MM.1S (cell line): Measurements from ENCODE around the gene CR1L.
"Not testable (repeated sequence)": the region's sequence is repeated elsewhere in the genome, so short reads cannot be mapped to it uniquely, and the experiment has no call there.

Source experiments
- DNase-seq: peaks from one replicate; pipeline ENCODE4 v3.0.0-alpha.2; 2015
- H2AFZ ChIP-seq: fragments of 300-600 bp; sonication (generic); 2 replicates; pipeline ENCODE4 v1.6.0; 2016; ENCODE audit warnings: antibody characterized with exemption, low read length
- H3F3A ChIP-seq: fragments of 300-600 bp; sonication (generic); 2 replicates; pipeline ENCODE4 v1.6.1; 2016; ENCODE audit warnings: mild to moderate bottlenecking, antibody characterized with exemption, low read length, moderate library complexity, mixed read lengths; ENCODE audit not compliant: insufficient read depth
- H3K27ac ChIP-seq: fragments of 300-600 bp; sonication (generic); 2 replicates; pipeline ENCODE4 v1.5.1; 2016; ENCODE audit warnings: mild to moderate bottlenecking, low read length
- H3K27me3 ChIP-seq: fragments of 300-600 bp; sonication (generic); replicated peaks from 2 replicates; pipeline ENCODE4 v1.6.0; 2016; ENCODE audit warnings: low read length; ENCODE audit not compliant: insufficient read depth
- H3K36me3 ChIP-seq: fragments of 300-600 bp; sonication (generic); replicated peaks from 2 replicates; pipeline ENCODE4 v1.6.1; 2016; ENCODE audit warnings: mild to moderate bottlenecking, low read length, mixed read lengths; ENCODE audit not compliant: insufficient read depth
- H3K4me1 ChIP-seq: fragments of 300-600 bp; sonication (generic); 2 replicates; pipeline ENCODE4 v1.6.1; 2016; ENCODE audit warnings: low read length, mixed read lengths
- H3K4me2 ChIP-seq: fragments of 300-600 bp; sonication (generic); 2 replicates; pipeline ENCODE4 v1.6.0; 2016; ENCODE audit warnings: low read depth, low read length
- H3K4me3 ChIP-seq: fragments of 300-600 bp; sonication (generic); 2 replicates; pipeline ENCODE4 v1.5.1; 2016; ENCODE audit warnings: low read length, mixed read lengths
- H3K79me2 ChIP-seq: fragments of 300-600 bp; sonication (generic); 2 replicates; pipeline ENCODE4 v1.6.1; 2016; ENCODE audit warnings: mixed run types, low read length, mixed read lengths
- H3K9ac ChIP-seq: fragments of 300-600 bp; sonication (generic); 2 replicates; pipeline ENCODE4 v1.6.1; 2016; ENCODE audit warnings: low read length, mixed read lengths
- H3K9me2 ChIP-seq: fragments of 300-600 bp; sonication (generic); replicated peaks from 2 replicates; pipeline ENCODE4 v1.6.1; 2016; ENCODE audit warnings: mild to moderate bottlenecking, low read length, mixed read lengths; ENCODE audit not compliant: insufficient read depth
- H3K9me3 ChIP-seq: fragments of 300-600 bp; sonication (generic); replicated peaks from 2 replicates; pipeline ENCODE4 v1.6.1; 2016; ENCODE audit warnings: mild to moderate bottlenecking, low read length, mixed read lengths; ENCODE audit not compliant: insufficient read depth
- H4K20me1 ChIP-seq: fragments of 300-600 bp; sonication (generic); 2 replicates; pipeline ENCODE4 v1.6.1; 2016; ENCODE audit warnings: mild to moderate bottlenecking, low read length, moderate library complexity, mixed read lengths; ENCODE audit not compliant: insufficient read depth
- CTCF ChIP-seq: fragments of 300-600 bp; sonication (generic); IDR thresholded peaks from 2 replicates; pipeline ENCODE4 v1.5.1; 2016; ENCODE audit warnings: antibody characterized with exemption, low read length, mixed read lengths
- EZH2 ChIP-seq: fragments of 300-600 bp; sonication (generic); optimal IDR thresholded peaks from 2 replicates; pipeline ENCODE3; 2017; ENCODE audit warnings: low read depth, mild to moderate bottlenecking, antibody characterized with exemption, low read length, mixed read lengths
- EZH2phosphoT487 ChIP-seq: fragments of 300-600 bp; sonication (generic); IDR thresholded peaks from 2 replicates; pipeline ENCODE4 v1.6.1; 2018; ENCODE audit warnings: antibody characterized with exemption, low read length

The CR1L gene

GRCh38 chr1:207747627-207748492 lies 102.9 kb downstream of the CR1L start:
- Histone ChIP-seq H2AFZ (no peak overlapping the region), H4K20me1 (no peaks in the 10 kb centered on the region), H3K27me3 (no peaks in the 10 kb centered on the region), H3K9ac (no peak overlapping the region), H3K27ac (peak overlapping the region; percentile 72; the same call in 1 of the 2 replicates), H3F3A (peaks cover 37% of the 10 kb centered on the region), H3K9me2 (no peaks in the 10 kb centered on the region), H3K36me3 (no peaks in the 10 kb centered on the region), H3K9me3 (no peaks in the 10 kb centered on the region), H3K4me2 (peak overlapping the region; percentile 52), H3K4me3 (peak overlapping the region; percentile 15; the same call in 1 of the 2 replicates), H3K4me1 (peaks cover 52% of the 10 kb centered on the region), H3K79me2 (peaks cover 16% of the 10 kb centered on the region)
- peak; percentile 71 for DNase-seq
- no peak for TF ChIP-seq EZH2
- no peak for TF ChIP-seq EZH2phosphoT487
- TF ChIP-seq CTCF: no peak

- Histone ChIP-seq H3K4me3 (no peak overlapping the region), H3K9me2 (no peaks in the 10 kb centered on the region), H3F3A (peaks cover 40% of the 10 kb centered on the region), H4K20me1 (peaks cover 3% of the 10 kb centered on the region; the same call in 1 of the 2 replicates), H3K9me3 (no peaks in the 10 kb centered on the region), H3K4me2 (peak overlapping the region; percentile 52), H3K4me1 (peaks cover 56% of the 10 kb centered on the region), H3K9ac (peak overlapping the region; percentile 1; the same call in 1 of the 2 replicates), H3K36me3 (no peaks in the 10 kb centered on the region), H3K79me2 (peaks cover 27% of the 10 kb centered on the region), H3K27ac (peak overlapping the region; percentile 72), H2AFZ (peak overlapping the region; percentile 6; the same call in 1 of the 2 replicates), H3K27me3 (no peaks in the 10 kb centered on the region)
- peak; percentile 87 for DNase-seq
- TF ChIP-seq CTCF: no peak
- TF ChIP-seq EZH2: no peak
- no peak for TF ChIP-seq EZH2phosphoT487
Observed at GRCh38 chr1:207748737-207749528, 104.0 kb downstream of the CR1L start.

GRCh38 chr1:207750631-207751305 lies 105.8 kb downstream of the CR1L start:
- no peaks in the 10 kb centered on the region for H3K9me2 ChIP-seq
- H3K36me3 ChIP-seq: no peaks in the 10 kb centered on the region
- H2AFZ ChIP-seq: peak overlapping the region; percentile 57; the same call in 1 of the 2 replicates
- no peaks in the 10 kb centered on the region for H3K27me3 ChIP-seq
- peak overlapping the region; percentile 83; the same call in 1 of the 2 replicates for H3K9ac ChIP-seq
- H3F3A ChIP-seq: peaks cover 40% of the 10 kb centered on the region
- peak overlapping the region; percentile 90; the same call in 1 of the 2 replicates for H3K27ac ChIP-seq
- H3K4me3 ChIP-seq: peak overlapping the region; percentile 85
- H3K4me2 ChIP-seq: peak overlapping the region; percentile 82
- no peaks in the 10 kb centered on the region for H3K9me3 ChIP-seq
- peaks cover 45% of the 10 kb centered on the region for H3K79me2 ChIP-seq
- H4K20me1 ChIP-seq: peaks cover 20% of the 10 kb centered on the region
- no peak for DNase-seq
- TF ChIP-seq EZH2 (no peak), EZH2phosphoT487 (no peak), CTCF (no peak)
- peaks cover 61% of the 10 kb centered on the region for H3K4me1 ChIP-seq

GRCh38 chr1:207751463-207751789 lies 106.5 kb downstream of the CR1L start:
- not testable (repeated sequence) for H3K27me3 ChIP-seq, DNase-seq, H3K9me2 ChIP-seq, H3K9me3 ChIP-seq, H3K36me3 ChIP-seq
- peaks cover 55% of the 10 kb centered on the region for H3K4me1 ChIP-seq
- peak overlapping the region; percentile 85 for H3K4me3 ChIP-seq
- H3F3A ChIP-seq: peaks cover 40% of the 10 kb centered on the region
- peak overlapping the region; percentile 83 for H3K9ac ChIP-seq
- peaks cover 25% of the 10 kb centered on the region for H4K20me1 ChIP-seq
- peak overlapping the region; percentile 57 for H2AFZ ChIP-seq
- peak overlapping the region; percentile 90; the same call in 1 of the 2 replicates for H3K27ac ChIP-seq
- H3K4me2 ChIP-seq: peak overlapping the region; percentile 82
- peaks cover 52% of the 10 kb centered on the region for H3K79me2 ChIP-seq
